GM23248 (cell line): ENCODE data around the gene CADPS2.

Experiments used
- EZH2 ChIP-seq: fragments of 200-600 bp; sonication (generic); IDR thresholded peaks from 2 replicates; pipeline ENCODE4 v1.6.1; 2018; ENCODE audit warnings: antibody characterized with exemption, mild to moderate bottlenecking; ENCODE audit not compliant: insufficient read depth, poor library complexity, severe bottlenecking
- EZH2phosphoT487 ChIP-seq: fragments of 200-600 bp; sonication (generic); IDR thresholded peaks from 2 replicates; pipeline ENCODE4 v1.6.1; 2018; ENCODE audit warnings: antibody characterized with exemption, moderate library complexity, mild to moderate bottlenecking, low read depth; ENCODE audit not compliant: insufficient read depth

DNA sequence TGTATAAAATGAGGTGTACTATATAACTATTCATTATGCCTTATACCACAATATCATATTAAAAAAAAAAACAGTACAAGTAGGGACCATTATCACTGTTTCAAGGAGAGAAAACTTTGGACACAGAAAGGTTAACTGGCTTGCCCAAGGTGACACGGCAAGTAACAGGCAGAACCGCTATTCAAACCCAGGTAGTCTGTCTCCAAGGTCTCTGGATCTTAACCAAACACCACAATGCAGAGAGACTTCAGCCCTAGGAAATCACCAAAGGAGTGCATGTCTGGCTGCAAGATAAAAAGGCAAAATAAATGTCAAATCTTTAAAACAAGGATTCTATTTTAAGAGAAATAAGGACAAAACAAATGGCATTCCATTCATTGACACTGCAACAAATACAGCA lies 56.3 kb downstream of the CADPS2 start:
- no peak for TF ChIP-seq EZH2
- TF ChIP-seq EZH2phosphoT487 = no peak
